Activated CD4-positive, alpha-beta T cell treated with anti-CD3 and anti-CD28 coated beads, Interleukin-2, amount 50 U/mL, for 4 hours (primary cell): Measurements from ENCODE around the gene HID1.

Experiments
- DNase-seq, 2 experiments: peaks; one replicate each; pipeline ENCODE4 v3.0.0-alpha.2; 2020

Gene HID1

DNA sequence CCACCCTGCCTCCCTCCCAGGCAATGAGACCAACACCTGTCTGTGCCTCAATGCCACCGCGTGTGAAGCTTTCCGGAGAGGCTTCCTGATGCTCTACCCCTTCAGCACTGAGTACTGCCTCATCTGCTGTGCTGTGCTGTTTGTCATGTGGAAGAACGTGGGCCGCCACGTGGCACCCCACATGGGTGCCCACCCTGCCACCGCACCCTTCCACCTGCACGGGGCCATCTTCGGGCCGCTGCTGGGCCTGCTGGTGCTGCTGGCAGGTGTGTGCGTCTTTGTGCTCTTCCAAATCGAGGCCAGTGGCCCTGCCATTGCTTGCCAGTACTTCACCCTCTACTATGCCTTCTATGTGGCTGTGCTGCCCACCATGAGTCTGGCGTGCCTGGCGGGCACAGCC lies 25.9 kb downstream of the HID1 start:
- no peak for DNase-seq

DNA sequence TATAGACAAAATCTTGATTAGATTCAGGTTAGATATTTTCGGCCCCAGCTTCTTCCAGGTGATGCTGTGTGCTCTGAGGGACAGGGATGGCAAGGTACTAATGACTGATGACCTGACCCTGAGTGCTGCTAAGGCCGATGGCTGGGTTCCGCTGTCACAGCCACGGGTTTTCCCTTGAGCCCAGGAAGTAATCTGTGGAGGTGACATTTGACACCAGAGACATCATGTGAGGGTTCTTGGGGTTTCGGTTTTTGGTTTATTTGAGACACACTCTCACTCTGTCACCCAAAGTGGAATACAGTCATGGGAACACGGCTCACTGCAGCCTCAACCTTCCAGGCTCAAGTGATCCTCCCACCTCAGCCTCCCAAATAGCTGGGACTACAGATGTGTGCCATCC lies 27.0 kb downstream of the HID1 start:
- DNase-seq = no peak

DNA sequence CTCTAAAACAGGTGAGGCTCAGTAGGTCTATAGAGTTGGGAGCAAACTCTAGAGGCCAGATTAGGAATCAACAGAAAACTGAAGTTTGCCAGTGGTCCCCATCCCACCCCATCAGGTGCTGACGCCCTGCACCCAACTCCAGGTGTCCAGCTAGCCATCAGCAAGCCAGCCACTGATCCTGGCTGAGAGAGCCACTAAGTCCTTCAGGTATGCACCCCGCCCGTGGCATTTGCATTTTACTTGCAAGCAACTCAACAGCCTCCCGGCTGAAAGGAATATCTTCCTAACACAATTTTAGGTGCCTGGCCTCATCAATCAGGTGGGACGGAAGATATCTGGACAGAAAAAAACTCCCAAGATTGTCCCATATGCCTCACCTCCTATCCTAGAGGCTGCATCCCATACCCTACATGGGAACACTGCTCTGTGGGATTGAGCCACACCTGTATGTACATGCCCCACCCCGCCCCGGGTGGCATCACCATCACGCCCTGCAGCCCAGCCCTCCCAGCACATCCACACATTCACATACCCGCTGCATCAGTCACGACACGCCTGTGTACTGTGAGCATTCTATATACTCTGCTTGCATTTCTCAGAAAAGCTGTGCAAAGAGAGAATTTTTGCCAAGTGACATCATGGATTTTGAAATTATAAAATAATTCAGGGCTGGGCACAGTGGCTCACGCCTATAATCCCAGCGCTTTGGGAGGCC lies 28.6 kb downstream of the HID1 start:
- no peak for DNase-seq

DNA sequence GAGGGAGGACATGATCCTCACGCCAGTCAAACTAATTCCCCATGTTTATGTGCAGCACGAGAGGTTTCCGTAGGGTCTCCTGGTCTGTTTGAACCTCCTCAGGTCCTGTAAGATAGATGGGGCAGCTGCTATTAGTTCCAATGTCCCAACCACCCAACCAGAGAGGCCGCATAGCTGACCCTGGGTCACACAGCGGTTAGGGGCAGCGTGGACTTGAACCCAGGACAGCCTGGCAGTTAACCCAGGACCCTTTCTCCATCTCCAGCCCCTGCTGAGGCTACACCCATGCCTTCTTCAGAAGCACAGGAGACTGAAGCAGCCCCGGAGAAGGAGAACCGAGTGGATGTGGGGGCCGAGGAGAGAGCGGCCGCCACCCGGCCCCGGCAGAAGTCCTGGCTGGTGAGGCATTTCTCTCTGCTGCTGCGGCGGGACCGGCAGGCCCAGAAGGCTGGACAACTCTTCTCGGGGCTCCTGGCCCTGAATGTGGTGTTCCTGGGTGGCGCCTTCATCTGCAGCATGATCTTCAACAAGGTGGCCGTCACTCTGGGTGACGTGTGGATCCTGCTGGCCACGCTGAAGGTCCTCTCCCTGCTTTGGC lies 31.3 kb downstream of the HID1 start:
- no peak for DNase-seq

DNA sequence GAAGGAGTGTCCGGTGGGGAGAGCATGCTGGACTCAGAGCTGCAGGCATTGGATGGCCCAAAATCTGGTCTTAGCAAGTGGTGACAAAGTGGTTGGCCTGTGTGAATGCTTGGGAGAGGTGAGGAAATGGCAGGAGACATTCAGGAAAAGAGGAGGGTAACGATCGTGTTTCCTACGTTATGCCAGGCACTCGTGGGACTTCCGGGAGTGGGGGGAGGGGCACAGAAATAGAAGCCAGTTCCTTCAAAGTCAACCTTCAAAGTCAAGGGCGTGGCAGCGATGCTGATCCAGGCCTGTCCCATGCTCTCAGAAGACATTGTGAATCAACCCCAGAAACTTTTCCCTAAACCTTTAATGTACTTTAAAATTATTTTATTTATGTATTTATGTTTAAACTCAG lies 33.0 kb downstream of the HID1 start:
- DNase-seq = no peak

DNA sequence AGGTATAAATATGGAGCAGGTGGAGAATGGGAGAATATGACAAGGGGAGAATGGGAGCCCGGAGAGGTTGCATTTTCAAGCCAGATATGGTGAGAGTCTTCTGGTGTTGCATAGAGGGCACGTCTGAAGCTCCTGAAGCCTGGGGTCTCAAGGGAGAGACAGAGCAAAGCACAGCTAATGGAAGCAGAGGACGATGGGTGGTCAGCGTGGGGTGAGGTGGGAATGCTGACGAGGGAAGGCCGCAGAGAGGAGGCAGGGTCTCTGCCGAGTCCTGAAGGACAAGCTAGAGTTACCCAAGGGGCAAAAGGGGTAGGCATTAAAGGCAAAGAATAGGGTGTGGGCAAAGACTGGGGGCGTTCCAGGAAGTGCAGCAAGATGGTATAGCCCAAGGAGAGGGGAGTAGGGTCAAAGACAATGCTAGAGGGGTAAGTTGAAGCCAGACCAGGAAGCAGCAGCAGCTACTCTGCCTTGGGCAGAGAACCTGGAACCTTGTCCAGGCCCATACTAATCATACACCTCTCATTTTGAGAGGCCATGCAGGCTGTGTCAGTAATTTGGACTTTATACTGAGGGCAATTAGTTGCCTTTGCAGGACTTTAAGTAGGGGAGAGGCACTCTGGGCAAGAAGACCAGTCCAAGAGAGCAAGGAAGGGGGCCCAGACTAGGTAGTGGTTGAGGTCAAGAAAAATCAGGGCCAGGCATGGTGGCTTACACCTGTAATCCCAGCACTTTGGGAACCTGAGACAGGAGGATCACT lies 34.2 kb downstream of the HID1 start:
- DNase-seq = no peak

DNA sequence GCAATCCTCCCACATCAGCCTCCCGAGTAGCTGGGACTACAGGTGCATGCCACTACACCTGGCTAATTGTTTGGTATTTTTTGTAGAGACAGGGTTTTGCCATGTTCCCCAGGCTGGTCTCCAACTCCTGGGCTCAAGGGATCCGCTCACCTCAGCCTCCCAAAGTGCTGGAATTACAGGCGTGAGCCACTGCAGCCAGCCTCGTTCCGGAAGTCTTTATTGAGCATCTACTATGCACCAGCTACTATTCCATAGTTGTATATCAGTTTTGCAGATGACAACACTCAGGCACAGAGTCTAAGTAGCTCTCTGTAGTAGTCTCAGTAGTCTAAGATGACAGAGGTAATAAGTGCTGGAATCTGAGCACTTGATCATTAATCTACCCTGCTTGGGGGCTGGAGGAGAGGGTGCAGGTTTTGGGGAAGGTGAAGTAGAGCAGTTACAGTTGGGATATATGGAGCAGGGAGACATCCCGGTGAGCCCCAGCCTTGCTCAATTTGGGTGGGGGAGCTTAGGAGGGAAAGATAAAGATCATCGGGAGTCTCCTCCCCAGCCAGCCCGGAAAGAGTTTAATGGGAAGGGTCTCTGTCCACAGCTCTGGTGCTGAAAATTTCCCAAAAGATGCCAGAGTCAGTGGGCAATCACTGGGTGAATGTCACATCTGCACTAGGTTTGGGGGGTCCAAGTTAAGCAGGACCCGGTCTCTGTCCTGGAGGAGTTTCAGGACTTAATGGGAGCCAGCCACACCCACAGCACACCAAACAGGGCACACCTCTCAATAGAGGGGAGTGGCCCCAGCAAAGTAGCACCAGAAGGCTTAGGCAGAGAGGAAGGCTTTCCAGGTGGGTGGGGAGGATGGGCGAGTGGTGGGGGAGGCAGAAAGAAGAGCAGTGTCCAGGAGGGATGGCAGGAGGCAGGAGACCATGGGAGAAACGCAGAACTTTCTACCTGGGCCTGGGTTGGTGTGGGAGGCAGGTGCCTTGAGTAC lies 35.2 kb downstream of the HID1 start:
- DNase-seq = no peak

DNA sequence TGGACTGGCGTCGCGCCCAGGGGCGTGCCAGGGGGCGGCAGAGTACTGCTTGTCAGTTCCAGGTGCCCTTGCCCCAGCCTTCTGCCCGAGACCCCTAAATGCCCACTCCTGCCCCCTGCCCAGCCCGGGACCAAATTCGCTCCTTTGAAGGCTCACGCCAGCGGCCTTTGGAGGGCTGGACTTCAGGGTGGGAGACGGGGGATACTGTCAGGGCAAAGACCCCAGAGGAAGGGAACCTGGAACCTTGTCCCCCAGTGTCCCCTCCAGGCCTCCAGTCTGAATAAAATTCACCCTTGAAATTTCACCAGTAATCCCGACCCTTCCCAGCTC lies 36.1 kb downstream of the HID1 start:
- no peak for DNase-seq

DNA sequence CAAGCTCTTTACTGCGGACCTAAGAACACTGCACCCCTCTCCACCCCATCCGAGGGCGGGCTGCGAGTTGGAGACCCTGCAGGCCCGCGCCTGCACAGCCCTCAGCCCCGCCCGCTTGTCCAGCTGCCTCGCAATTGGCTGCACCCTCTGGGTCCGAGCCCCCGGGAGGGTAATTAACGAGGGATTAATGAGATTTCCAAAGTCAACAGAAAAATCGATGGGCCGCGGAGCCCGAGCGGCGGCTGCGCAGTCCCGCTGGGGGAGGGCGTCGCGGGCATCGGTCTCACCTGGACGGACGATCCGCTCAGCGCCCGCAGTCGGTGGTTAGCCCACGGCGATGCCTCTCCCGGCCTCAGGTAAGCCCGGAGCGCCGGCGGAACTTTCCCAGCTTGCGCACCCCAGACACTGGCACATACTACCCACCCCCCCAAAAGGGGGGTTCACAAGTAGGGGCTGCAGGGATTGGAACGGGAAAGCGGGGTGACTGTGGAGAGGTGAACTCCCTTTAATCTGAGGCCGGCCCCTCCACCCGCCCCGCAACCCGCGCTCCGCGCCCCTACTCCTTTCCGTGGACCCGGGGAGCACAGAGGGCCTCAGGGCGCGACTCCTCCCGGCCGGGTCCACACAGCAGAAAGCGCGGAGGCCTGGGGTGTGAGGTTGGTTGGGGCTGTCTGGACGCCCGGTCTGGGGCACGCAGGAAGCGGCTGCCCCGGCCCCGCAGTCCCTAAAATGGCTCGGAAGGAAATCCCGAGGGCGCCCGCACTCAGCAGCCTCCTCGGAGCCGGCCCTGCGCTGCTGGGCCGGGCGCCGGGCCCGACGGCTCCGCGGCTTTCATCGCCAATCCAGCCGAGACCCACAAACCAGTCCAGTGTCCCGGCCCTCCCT lies 36.7 kb downstream of the HID1 start, which contains the start of gene OTOP3:
TSS of gene OTOP3 (plus strand) at position 314 of the 885 bp plus-strand sequence. CDS start at position 338, 24 bp downstream.
- DNase-seq = no peak

DNA sequence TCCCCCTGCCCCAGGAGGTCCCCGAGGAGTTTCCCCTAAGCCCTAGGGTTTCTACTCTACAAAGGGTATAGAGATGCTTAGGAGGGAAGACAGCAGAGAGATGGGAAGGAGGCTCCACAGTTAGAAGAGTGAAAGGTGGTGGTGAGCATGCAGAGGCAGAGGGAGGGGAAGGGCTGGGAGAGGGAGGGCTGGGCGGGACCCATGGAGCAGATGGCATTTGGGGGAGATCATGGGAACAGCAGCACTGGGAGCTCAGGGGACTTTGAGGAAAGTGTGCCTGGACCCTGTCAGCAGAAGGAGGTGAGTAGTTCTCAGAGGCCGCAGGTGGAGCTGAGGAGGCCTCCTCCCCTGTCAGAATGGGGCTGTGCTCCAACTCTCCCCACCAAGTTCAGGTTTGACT lies 37.5 kb downstream of the HID1 start:
- no peak for DNase-seq

DNA sequence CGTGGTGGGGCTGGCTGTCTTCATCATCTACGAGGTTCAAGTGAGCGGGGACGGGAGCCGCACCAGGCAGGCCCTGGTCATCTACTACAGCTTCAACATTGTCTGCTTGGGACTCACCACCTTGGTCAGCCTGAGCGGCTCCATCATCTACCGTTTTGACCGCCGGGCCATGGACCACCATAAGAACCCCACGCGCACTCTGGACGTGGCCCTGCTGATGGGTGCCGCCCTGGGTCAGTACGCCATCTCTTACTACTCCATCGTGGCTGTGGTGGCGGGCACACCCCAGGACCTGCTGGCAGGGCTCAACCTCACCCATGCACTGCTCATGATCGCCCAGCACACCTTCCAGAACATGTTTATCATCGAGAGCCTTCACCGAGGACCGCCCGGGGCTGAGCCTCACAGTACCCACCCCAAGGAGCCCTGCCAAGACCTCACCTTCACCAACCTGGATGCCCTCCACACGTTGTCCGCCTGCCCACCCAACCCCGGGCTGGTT lies 42.0 kb downstream of the HID1 start:
- DNase-seq = no peak

DNA sequence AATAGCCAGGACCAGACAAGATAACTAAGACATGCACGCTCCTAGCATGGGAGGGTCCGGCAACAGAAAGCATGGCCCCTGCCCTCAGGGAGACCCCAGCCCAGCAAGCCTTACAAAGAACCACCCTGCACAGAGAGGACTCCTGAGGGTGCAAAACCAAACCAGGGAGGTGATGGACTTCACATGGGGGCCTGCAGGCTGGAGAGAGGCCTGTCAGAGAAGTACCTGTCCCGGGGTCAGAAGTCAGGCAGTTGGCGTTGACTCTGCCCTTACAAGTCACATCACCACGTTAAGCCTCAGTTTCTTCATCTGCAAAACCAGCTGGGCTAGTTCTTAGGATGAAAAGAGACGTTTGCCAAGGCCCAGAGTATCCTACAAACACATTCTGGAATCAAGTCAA lies 43.8 kb downstream of the HID1 start:
- DNase-seq = no peak

DNA sequence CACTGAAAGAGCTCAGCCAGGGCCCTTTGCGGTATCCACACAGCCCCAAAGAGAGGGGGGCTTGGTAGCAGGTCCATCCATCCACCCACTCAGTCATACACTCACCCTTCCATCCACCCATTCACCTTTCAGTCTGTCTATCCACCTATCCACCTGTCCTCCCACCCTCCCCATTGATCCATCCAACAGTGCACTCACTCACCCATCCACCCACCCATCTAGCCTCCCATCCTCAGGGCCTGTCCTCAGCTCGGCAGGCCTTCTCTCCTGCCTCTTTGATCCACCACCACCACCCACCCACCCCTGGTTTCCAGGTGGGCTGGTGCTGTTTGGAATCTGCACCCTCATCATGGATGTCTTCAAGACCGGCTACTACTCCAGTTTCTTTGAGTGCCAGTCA lies 47.3 kb downstream of the HID1 start:
- DNase-seq = no peak

DNA sequence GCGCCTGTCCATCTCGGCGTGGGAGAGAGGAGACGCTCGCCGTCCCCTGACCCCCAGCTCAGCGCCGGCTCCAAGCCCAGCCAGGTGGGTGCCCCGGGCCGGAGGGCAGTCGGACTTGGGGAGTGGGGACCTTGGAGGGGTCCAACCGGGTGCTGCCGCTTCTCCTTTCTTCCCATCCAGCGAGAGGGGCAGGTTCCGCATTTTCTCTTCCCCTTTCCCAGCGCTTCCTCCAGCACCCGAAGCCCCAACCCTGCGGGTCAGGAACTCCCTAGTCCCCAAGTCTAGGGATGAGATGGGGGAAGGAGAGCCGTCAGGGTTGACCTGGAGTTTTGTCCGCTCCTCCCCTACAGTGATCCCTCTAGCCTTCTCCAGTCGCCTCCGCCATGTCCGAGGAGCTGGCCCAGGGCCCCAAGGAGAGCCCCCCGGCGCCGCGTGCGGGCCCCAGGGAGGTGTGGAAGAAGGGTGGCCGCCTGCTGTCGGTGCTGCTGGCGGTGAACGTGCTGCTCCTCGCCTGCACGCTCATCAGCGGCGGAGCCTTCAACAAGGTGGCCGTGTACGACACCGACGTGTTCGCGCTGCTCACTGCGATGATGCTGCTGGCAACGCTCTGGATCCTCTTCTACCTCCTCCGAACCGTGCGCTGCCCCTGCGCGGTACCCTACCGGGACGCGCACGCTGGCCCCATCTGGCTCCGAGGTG lies 48.2 kb downstream of the HID1 start, which contains the start of gene OTOP2:
TSS of gene OTOP2 (plus strand) at position 24 of the 699 bp plus-strand sequence. CDS start at position 384, 360 bp downstream.
- no peak for DNase-seq

DNA sequence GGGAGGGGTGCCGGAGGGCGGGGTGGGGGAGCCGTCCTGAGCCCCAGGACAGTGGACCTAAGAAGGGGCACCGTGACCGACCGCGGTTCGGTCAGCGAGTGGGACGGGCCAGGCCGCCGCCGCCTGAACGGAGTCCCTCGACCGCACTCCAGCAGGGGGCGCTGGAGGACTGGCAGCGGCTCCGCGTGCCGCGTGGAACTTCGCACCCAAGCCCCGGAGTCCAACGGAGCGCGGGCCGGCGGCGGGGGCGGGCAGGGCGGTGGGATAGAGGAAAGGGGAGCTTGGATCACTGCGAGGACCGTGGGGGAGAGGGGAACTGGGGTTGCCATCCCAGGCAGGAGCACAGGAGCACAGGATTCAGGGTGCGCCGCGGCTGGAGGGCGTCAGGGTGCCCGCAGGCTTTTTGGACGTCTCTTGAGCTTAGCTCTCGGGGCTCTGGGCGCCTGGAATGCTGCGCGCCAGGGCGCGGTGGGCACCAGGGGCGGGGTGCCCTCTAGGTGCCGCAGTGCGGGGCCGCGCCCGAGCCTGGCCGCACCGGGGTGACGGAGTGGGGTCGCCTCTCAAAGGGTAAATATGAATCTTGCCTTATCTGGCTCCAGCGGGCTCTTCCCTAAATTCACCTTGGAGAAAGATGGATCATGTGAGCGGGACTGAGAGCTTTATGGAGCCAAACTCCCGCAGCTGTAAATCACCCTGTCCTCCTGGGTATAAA lies 48.9 kb downstream of the HID1 start:
- DNase-seq = peak; percentile 61

DNA sequence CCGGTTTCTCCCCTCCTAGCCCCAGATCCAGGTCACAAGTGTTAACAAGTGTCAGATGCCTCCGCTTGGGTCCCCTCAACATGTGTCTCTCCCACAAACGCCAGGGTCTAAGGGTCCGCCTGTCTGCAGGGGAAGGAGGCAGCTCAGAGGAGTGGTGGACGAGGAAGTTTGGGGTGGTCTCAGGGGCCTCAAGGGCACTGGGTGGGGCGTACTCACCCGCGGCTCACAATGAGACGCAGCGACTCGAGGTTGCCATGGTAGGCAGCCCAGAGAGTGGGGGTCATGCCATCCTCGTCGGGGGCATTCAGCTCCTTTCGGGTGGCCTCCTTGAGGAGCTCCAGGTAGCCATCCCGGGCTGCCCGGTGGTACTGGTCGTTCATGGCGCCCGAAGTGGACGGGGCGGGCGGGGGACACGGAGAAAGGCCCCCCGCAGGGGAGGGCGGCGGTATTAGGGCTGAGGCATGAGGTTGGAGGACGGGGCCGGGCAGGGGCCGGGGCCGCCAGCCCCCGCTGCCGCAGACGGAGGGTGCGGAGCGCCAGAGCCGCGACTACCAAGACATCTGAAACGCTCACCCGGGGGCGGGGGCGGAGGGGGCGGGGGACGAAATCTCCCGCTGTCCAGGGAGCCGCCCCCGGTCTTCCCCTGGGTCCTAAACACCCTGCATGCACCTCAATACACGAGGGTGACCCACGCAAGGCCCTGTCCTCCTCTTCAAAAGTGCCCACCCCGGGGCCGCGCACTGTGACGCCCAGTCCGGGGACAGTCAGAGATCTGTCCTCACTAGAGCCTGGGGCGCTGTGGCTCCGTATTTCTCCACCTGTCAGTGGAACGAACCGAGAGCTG lies 49.6 kb downstream of the HID1 start, which contains the start of gene USH1G:
TSS of gene USH1G (minus strand) at position 562 of the 844 bp plus-strand sequence. CDS start at position 380, 182 bp downstream.
- no peak for DNase-seq

DNA sequence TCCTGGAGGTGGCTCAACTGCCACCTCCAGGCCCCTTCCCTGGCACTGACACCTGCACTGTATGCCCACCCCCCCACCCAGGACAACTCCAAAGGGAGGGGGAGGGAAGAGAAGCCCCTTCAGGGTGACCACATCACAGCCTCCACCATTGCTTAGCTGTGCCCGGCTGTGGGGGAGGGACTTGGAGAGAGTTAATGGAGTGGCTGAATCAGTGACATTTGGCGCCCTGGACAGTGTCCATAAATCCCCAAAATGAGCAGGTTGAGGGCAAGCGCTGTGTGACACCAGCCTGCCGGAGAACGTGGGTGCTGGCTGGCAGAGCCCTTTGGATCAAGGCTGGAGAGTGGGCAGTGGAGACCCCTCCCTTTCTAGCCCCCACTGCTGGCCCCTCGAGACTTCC lies 50.4 kb downstream of the HID1 start:
- no peak for DNase-seq

DNA sequence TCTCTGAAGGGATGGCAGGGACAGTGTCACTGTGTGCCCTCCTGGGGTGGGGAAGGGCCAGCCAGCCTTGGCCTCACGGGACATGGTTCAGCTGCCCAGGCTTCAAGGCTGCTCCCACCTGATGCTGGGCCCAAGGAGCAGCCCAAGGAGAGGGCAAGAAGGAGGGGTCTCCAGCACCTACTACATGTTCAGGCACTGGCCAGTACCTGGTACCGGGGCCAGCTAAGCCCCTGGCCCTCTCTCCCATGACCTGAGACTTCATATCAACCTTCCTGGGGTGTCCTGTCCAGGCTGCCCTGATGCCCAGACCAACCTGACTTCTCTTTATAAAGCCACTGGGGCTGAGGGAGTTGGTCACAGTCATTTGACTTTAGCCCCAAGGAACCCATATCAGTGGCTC lies 50.8 kb downstream of the HID1 start:
- DNase-seq = no peak

DNA sequence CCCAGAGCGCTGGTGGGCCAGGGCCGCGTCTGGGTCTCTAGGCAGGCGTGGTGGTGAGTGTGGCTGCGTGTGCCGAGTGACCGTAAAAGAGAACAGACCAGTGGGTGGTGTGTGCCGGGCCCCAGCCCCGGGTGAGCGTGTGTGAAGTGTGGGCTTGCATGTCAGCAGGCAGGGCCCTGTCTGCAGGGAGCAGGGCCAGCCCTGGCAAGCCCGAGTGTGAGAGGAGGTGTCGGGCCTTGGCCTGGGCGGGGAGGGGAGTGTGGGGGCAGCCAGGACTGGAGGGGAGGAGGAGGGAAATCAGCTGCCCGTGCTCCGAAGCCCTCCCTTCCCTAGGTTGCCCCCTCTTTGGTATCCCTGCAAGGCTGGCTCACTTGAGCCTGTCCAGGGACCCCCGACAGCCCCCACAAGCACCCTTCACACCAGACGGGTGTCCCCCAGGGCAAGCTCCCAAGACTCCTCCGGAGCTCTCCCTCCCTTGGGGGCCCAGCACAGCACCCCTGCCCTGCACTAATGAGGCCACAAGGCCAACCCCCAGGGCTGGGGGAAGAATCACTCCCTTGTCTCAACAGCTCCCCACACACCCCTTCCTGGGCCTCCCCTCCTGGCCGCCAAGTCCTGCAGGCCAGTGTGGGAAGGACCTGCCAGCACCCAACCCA lies 51.4 kb downstream of the HID1 start:
- no peak for DNase-seq
